Activated T-cell treated with anti-CD3 and anti-CD28 coated beads, Interleukin-2, amount 50 U/mL, for 4 hours (primary cell): ENCODE data around the gene ZAR1L. TPM values are rescaled to one million over a fixed set of nuclear protein-coding genes. Genes with fewer than 3 reads are reported as not detected.
A peak's percentile ranks its signal among the peaks of the same experiment; 100 is the strongest.

Experiments
- ATAC-seq, 2 donors: fragments of 200-7000 bp; cut with Tn5 transposase; one replicate each; pipeline ENCODE4 v1.10.0; 2021
- DNase-seq: peaks from one replicate; pipeline ENCODE4 v3.0.0-alpha.2; 2020
- H3K27me3 Mint-ChIP-seq: one replicate; pipeline ENCODE4 v1.8.0; 2021; ENCODE audit warnings: low read depth, mixed read lengths
- H3K36me3 Mint-ChIP-seq: one replicate; pipeline ENCODE4 v1.8.0; 2022; ENCODE audit warnings: mixed read lengths; ENCODE audit not compliant: insufficient read depth
- H3K4me1 Mint-ChIP-seq: one replicate; pipeline ENCODE4 v1.8.0; 2021; ENCODE audit warnings: low read depth, mixed read lengths
- H3K4me3 Mint-ChIP-seq: one replicate; pipeline ENCODE4 v1.8.0; 2021; ENCODE audit warnings: mild to moderate bottlenecking, moderate library complexity, mixed read lengths
- H3K9me3 Mint-ChIP-seq: one replicate; pipeline ENCODE4 v1.8.0; 2021; ENCODE audit warnings: mixed read lengths
- total RNA-seq, 3 donors: library from RNA; stranded (reverse); gene quantifications; one replicate each; pipeline ENCODE4 v1.2.1, GENCODE V29; 2021

ZAR1L gene
- total RNA-seq, 3 donors from 2014 or later = not detected

DNA sequence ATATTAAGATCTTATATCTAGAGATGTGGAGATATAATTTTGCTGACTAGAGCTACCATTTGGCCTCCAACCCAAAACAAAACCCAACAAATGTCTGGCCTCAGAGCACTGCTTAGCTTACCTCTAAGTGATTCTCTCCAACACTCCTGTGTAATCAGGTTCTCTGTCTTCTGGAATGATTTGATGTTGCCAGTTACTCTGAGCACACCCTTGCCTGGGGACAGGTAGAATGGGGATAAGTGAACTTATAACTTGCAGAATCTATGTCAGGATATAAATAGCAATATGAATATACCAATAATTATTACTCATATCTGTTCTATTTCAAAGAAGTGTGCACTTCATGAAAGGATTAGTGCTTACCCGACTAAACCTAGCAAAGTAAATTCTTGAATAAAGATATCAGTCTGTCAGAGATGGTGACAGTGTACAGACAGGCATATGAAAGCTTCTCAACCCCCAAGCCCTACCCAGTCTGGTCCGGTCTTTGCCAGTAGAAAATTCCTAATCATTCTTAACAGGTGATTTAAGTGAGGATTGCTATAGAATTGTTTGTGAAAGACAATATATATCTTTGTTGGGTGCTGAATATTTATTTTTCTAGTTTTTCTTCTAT lies 33.0 kb downstream of the ZAR1L start:
- DNase-seq (no peak), ATAC-seq (no peak)
- Mint-ChIP-seq H3K27me3 (peaks cover 1% of the 10 kb centered on the region), H3K36me3 (no peaks in the 10 kb centered on the region), H3K9me3 (no peaks in the 10 kb centered on the region), H3K4me1 (no peaks in the 10 kb centered on the region), H3K4me3 (no peak overlapping the region)

DNA sequence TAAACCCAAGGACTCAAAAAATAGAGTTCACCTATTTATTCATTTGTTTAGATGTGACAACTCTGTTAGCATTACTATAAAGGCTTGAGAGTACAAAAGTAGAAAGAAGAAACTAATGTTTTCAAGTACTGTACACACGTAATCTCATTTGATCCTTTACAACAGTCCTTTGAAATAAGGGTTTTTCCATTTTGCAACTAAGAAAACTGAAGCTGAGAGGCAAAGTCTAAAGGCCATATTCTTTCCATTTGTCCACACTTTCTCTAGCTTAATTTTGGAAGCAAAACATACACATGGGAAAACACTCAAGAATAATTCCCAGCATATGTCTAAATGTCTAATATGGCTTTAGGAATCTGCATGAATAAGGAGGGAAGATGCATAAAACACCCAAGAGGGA lies 34.1 kb downstream of the ZAR1L start:
- DNase-seq = no peak
- no peak for ATAC-seq
- Mint-ChIP-seq H3K9me3 (no peaks in the 10 kb centered on the region), H3K4me3 (no peak overlapping the region), H3K27me3 (peaks cover 1% of the 10 kb centered on the region), H3K36me3 (no peaks in the 10 kb centered on the region), H3K4me1 (no peaks in the 10 kb centered on the region)

DNA sequence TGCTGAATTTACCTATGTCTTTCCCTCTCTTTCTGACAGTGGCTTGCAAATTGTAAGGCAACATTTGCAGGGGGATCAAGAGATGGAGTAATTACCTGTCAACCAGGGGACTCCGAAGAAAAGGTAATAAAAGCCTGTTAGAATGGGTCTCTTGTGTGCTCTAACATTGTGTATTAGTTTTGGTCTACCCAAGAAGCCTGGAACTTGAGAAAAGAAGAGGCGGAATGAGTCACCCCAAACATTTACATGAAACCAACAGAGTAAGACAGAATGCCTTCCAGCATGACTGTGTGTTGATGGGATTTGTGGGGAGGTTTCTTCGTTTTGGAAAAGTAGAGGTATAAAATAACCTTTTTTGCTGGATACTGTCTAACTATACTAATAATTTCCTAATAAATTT lies 36.7 kb downstream of the ZAR1L start:
- Mint-ChIP-seq H3K4me1 (no peaks in the 10 kb centered on the region), H3K27me3 (peaks cover 3% of the 10 kb centered on the region), H3K36me3 (no peaks in the 10 kb centered on the region), H3K4me3 (no peak overlapping the region), H3K9me3 (no peaks in the 10 kb centered on the region)
- ATAC-seq (peak; percentile 54 to 69), DNase-seq (no peak)

DNA sequence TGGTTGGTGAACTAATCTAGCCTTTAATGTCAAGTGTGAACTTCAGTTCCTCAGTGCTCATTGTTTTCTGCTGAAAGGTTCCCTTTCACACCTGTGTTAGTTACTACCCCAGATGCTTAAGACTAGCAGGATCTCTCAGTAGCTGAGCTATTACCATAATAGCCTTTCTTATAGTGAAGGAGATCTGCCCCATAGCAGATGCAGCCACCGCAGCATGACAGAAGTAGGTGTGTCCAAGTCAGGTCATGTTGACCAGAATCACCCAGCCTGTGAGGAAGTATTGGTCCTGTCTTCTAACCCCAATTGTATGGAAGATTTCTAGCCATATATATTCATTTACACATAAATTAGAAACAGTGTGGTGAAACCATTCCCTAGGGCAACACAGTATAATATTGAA lies 37.3 kb downstream of the ZAR1L start:
- H3K9me3 Mint-ChIP-seq = no peaks in the 10 kb centered on the region
- H3K4me1 Mint-ChIP-seq = no peaks in the 10 kb centered on the region
- H3K36me3 Mint-ChIP-seq = no peaks in the 10 kb centered on the region
- peaks cover 3% of the 10 kb centered on the region for H3K27me3 Mint-ChIP-seq
- DNase-seq = no peak
- no peak for ATAC-seq
- no peak overlapping the region for H3K4me3 Mint-ChIP-seq

- ATAC-seq = peak; percentile 46 to 69
- Mint-ChIP-seq H3K36me3 (peaks cover 5% of the 10 kb centered on the region), H3K4me1 (peaks cover 5% of the 10 kb centered on the region), H3K9me3 (no peaks in the 10 kb centered on the region), H3K4me3 (no peak overlapping the region), H3K27me3 (peaks cover 2% of the 10 kb centered on the region)
- no peak for DNase-seq
These were observed 43.0 kb downstream of the ZAR1L start for GRCh38 chr13:32272021-32272683.

DNA sequence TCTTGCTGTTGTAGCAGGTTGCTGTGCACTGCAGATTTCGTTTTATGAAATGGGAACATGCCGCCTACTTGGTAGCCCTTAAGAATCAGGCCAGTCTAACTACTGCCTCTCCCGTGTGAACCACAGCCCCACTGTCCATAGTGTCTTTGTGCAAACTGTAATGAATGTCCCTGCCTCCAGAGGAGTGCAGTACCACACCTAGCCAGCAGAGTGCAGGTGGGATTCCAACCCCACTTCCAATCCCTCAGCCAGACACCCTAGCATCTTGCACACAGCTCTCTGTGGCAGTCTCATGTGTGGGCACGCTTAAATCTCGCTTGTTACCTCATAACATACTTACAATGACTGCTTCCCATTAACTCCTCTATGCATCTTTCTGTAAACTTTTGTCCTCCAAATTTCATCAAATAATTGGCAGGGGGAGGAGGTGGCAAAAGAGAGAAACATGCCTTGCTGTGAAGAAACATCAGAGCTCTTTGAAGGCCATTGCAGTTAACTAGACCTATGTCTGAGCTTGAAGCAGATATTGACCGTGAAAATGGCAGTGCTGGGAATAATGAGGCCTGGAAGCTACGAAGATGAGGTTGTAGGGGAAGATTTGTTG lies 47.2 kb downstream of the ZAR1L start:
- Mint-ChIP-seq H3K9me3 (no peaks in the 10 kb centered on the region), H3K4me1 (peaks cover 5% of the 10 kb centered on the region), H3K4me3 (no peak overlapping the region), H3K36me3 (peaks cover 5% of the 10 kb centered on the region), H3K27me3 (no peaks in the 10 kb centered on the region)
- peak; percentile 48 for DNase-seq
- ATAC-seq = peak; percentile 59 to 69

DNA sequence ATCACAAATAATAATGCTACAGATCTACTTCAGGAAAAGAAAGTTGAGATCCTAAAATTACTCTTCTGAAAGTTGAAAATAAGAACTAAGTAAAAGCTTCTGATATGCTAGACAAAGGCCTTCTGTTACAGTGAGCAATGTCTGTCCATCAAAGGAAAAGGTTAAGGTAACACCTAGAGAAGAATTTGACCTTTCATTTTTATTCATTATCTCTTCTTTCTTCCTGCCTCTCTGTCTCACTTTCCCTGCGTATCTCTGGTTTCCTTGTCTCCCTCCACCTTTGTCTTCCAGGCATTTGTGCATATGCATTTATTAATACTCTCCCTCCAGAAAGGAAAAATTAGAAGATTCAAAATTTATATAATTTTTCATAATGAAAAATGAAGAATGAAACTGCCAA lies 49.0 kb downstream of the ZAR1L start:
- no peak for ATAC-seq
- no peaks in the 10 kb centered on the region for H3K27me3 Mint-ChIP-seq
- DNase-seq = no peak

GRCh38 chr13:32265726-32266125 lies 49.4 kb downstream of the ZAR1L start:
- ATAC-seq (no peak), DNase-seq (no peak)
- Mint-ChIP-seq H3K9me3 (no peaks in the 10 kb centered on the region), H3K4me3 (no peak overlapping the region), H3K27me3 (no peaks in the 10 kb centered on the region), H3K36me3 (no peaks in the 10 kb centered on the region), H3K4me1 (no peaks in the 10 kb centered on the region)

More for the DNA sequence above, 49.0 kb downstream of the ZAR1L start:
- H3K36me3 Mint-ChIP-seq = no peaks in the 10 kb centered on the region
- H3K4me1 Mint-ChIP-seq = no peaks in the 10 kb centered on the region
- no peaks in the 10 kb centered on the region for H3K9me3 Mint-ChIP-seq
- no peak overlapping the region for H3K4me3 Mint-ChIP-seq

DNA sequence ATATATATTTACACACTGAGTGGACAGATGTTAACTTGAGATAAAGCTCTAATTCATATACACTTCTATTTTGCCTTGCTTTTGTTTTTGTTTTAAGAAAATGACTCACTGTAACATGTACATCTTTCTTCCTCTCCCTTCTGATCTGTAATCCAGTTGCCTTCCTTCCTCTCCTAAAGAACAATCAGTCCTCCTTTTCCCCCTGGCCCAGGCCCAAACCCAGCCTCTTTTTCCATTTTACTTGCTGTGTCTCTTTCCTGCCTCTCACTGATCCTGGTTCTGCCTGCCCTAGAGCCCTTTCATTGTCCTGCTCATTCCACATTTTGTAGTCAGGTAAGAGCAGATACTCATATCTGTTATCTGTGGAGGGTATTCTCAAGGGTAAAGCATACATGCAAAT lies 50.8 kb downstream of the ZAR1L start:
- Mint-ChIP-seq H3K4me3 (no peak overlapping the region), H3K9me3 (no peaks in the 10 kb centered on the region), H3K36me3 (no peaks in the 10 kb centered on the region), H3K4me1 (no peaks in the 10 kb centered on the region), H3K27me3 (no peaks in the 10 kb centered on the region)
- DNase-seq = no peak
- no peak for ATAC-seq

- ATAC-seq = no peak
- Mint-ChIP-seq H3K27me3 (no peaks in the 10 kb centered on the region), H3K4me1 (no peaks in the 10 kb centered on the region), H3K9me3 (no peaks in the 10 kb centered on the region), H3K36me3 (no peaks in the 10 kb centered on the region), H3K4me3 (no peak overlapping the region)
- no peak for DNase-seq
These were observed 52.5 kb downstream of the ZAR1L start for GRCh38 chr13:32262619-32263018.

- no peaks in the 10 kb centered on the region for H3K4me1 Mint-ChIP-seq
- no peaks in the 10 kb centered on the region for H3K9me3 Mint-ChIP-seq
- H3K4me3 Mint-ChIP-seq = no peak overlapping the region
- DNase-seq (no peak), ATAC-seq (no peak)
- no peaks in the 10 kb centered on the region for H3K36me3 Mint-ChIP-seq
- H3K27me3 Mint-ChIP-seq = no peaks in the 10 kb centered on the region
These were observed 53.0 kb downstream of the ZAR1L start for GRCh38 chr13:32262165-32262564.

DNA sequence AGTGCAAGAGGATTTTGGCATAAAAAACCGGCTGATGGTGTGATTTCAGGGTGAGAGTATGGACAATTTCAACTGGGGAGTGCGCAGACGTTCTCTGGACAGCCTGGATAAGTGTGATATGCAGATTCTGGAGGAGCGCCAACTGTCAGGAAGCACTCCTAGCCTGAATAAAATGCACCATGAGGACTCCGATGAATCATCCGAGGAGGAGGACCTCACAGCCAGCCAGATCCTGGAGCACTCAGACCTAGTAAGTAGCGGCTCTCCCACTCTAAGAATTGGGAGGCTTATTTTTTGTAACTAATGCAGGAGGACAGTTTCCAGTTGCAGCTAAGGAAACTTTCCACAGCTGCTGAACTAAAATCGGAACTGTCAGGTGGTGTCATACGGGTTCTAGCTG lies 53.6 kb downstream of the ZAR1L start:
- no peaks in the 10 kb centered on the region for H3K4me1 Mint-ChIP-seq
- no peaks in the 10 kb centered on the region for H3K27me3 Mint-ChIP-seq
- DNase-seq = no peak
- H3K9me3 Mint-ChIP-seq = no peaks in the 10 kb centered on the region
- no peak for ATAC-seq
- no peak overlapping the region for H3K4me3 Mint-ChIP-seq
- no peaks in the 10 kb centered on the region for H3K36me3 Mint-ChIP-seq

DNA sequence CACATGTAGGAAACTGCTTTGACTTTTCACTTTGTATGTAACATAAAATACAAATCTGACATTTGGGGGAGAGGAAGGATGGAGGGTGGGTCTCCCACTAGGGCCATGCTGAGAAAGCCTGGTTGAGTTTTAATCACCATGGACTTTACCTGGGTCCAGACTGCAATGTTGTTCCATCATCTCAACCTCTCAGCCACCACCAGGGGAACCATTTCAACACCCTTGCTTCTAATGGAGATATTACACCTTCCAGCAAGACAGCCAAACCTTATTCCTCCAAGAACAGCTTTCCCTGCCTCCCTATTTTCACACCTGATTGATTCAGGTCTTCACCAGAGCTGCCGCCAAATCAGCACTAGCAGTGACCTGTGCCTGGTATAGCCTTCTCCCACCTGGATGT lies 56.0 kb downstream of the ZAR1L start:
- H3K36me3 Mint-ChIP-seq = no peaks in the 10 kb centered on the region
- no peaks in the 10 kb centered on the region for H3K4me1 Mint-ChIP-seq
- DNase-seq (no peak), ATAC-seq (no peak)
- no peaks in the 10 kb centered on the region for H3K27me3 Mint-ChIP-seq
- H3K4me3 Mint-ChIP-seq = no peak overlapping the region
- no peaks in the 10 kb centered on the region for H3K9me3 Mint-ChIP-seq

- no peak for DNase-seq
- H3K36me3 Mint-ChIP-seq = no peaks in the 10 kb centered on the region
- H3K27me3 Mint-ChIP-seq = no peaks in the 10 kb centered on the region
- no peak overlapping the region for H3K4me3 Mint-ChIP-seq
- H3K9me3 Mint-ChIP-seq = no peaks in the 10 kb centered on the region
- ATAC-seq = no peak
- H3K4me1 Mint-ChIP-seq = no peaks in the 10 kb centered on the region
These were observed 57.5 kb downstream of the ZAR1L start for GRCh38 chr13:32257649-32258048.

DNA sequence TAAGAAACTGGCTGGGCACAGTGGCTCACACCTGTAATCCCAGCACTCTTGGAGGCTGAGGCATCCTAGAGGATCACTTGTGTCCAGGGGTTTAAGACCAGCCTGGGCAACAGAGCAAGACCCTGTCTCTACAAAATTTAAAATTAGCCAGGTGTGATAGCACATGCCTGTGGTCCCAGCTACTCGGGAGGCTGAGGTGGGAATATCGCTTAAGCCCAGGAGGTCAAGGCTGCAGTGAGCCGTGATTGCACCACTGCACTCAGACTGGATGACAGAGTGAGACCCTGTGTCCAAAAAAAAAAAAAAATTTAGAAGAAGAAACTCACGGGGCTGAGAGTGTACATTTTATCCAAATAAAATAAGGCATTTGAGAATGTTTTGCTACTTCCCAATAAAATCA lies 58.9 kb downstream of the ZAR1L start:
- no peak for DNase-seq
- H3K27me3 Mint-ChIP-seq = no peaks in the 10 kb centered on the region
- H3K36me3 Mint-ChIP-seq = peaks cover 3% of the 10 kb centered on the region
- H3K4me1 Mint-ChIP-seq = no peaks in the 10 kb centered on the region
- no peak overlapping the region for H3K4me3 Mint-ChIP-seq
- ATAC-seq = no peak
- no peaks in the 10 kb centered on the region for H3K9me3 Mint-ChIP-seq
